NCI-H2107 treated with DMSO at 0.1 percent for 48 hours (cell line): ENCODE data around the gene NTRK3.

Experiments
- DNase-seq: peaks from one replicate; lab custom pipeline; 2025; ENCODE audit not compliant: unreplicated experiment; lab: John Stamatoyannopoulos, UW

The NTRK3 gene

GRCh38 chr15:88256279-88257230 lies at the start of gene NTRK3:
Gene NTRK3 (minus strand): TSS chr15:88256739. CDS start chr15:88256153, 586 bp downstream.
- peak; percentile 0 for DNase-seq

DNA sequence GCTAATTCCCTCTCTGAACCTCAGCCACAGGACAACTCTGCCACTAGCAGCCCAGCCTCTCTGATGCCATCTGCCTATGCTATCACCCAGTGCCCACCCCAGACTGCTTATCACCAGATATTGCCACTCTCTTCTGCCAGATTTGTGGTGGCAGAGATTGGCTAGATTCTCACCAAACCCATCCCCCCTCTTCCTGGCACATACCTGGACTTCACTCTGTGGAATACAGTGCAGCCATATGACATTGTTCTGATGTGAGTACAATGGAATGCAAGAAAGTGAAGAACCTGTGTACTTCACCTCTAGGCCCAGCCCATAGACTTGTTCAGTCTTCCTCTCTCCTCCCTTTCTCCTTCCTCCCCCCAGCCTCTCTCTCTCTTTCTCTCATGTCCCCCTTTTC lies 46.9 kb upstream of the NTRK3 start:
- no peak for DNase-seq

GRCh38 chr15:88302373-88302772 lies 45.8 kb upstream of the NTRK3 start:
- no peak for DNase-seq

GRCh38 chr15:88301311-88301710 lies 44.8 kb upstream of the NTRK3 start:
- no peak for DNase-seq

DNA sequence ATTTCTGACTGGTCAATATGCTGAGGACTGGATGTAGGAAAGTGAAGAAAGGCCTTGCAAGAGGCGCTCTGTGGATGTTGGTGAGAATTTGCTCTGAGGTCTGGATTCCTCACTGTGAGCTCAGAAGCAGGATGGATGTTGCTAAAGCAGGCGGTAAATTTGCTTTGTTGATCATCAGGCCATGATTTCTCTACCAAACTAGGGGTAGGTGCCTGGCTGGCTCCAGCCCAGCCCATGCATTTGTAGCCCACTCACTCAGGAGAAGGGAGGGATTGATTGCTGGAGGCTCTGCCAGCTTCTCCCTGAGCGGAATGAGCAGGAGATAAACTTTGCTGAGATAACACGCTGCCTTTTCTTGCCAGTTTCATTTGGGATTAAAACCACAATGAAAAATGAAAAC lies 44.3 kb upstream of the NTRK3 start:
- DNase-seq, result no peak

- no peak for DNase-seq
Observed at GRCh38 chr15:88300089-88300488, 43.5 kb upstream of the NTRK3 start.

GRCh38 chr15:88299497-88299896 lies 43.0 kb upstream of the NTRK3 start:
- no peak for DNase-seq

GRCh38 chr15:88288661-88289060 lies 32.1 kb upstream of the NTRK3 start:
- DNase-seq, result no peak

GRCh38 chr15:88288206-88288605 lies 31.7 kb upstream of the NTRK3 start:
- DNase-seq, result no peak

- DNase-seq, result no peak
Observed at GRCh38 chr15:88284318-88284998, 27.9 kb upstream of the NTRK3 start.

- DNase-seq, result no peak
Observed at GRCh38 chr15:88282614-88283013, 26.1 kb upstream of the NTRK3 start.

GRCh38 chr15:88276821-88277410 lies 20.4 kb upstream of the NTRK3 start:
- DNase-seq, result no peak

GRCh38 chr15:88275804-88276203 lies 19.3 kb upstream of the NTRK3 start:
- DNase-seq, result no peak

GRCh38 chr15:88274553-88275460 lies 18.3 kb upstream of the NTRK3 start:
- peak; percentile 2 for DNase-seq

GRCh38 chr15:88272421-88272820 lies 15.9 kb upstream of the NTRK3 start:
- no peak for DNase-seq

DNA sequence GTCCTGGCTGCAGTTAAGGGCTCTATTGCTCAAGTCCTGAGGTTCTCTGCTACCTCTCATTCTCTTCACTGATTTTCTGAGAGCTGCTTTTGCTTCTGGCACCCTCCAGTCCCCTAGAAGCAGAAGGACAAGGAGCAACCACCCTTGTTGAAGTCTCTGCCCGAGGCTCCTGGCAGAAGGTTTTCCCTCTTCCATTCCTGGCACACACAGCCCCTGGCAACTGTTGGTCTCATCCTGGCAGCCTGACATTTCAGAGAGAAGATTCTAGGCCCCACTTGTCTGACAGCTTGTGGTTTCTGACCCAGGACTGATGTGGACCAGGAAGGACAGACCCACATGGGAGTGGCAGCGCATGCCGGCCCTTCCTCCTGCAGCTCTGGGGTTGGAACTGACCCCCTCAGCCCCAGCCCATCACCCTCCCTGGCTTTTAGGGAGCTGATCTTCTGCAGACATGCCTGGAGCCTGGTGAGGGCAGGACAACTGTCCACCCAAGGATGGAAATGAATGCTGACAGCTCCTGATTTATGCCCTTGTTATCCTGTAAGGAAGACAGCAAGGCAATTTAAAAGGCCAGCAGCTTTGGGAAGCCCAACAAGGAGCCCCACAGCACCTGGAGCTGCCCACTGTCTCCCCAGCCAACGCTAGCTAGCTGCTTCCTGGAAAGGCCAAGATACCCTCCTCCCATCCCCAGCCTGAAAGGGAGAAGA lies 13.0 kb upstream of the NTRK3 start:
- DNase-seq, result no peak

DNA sequence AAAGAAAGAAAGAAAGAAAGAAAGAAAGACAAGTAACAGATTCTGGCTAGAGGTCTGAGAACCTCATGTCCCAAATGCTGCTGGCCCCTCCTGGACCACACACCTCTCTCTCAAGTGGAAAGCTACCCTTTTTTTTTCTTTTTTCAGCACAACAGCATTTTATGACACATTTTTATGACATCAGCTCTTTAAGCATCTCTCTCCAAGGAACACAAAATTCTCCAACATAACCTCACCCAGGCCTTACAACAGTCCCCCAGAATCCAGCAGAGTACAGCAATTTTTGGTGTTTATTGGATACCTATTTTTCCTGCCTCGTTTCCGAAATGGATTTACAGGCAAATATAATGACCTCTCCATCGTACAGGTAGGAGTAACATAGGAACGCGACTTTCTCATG lies 11.2 kb upstream of the NTRK3 start:
- DNase-seq, result no peak

- DNase-seq, result no peak
Observed at GRCh38 chr15:88266170-88266569, 9.6 kb upstream of the NTRK3 start.

DNA sequence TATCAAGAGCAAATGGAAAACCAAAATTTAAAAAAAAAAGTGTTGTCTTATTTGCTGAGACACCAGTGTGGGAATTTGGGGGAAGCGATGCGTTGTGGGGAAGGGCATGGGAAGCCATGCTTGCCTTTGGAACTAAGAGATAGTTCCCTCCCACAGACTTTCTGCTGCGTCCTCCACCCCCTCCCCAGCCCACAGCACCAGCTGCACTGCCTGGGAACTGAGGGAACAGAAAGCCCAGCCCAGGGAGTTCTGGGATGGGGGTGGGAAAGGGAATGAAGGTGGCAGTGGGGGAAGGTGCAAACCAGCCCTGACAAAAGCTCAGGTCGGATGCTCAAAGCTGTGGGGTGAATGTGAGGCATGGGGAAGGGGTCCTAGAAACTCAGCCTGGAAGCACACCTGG lies 8.1 kb upstream of the NTRK3 start:
- DNase-seq, result no peak

DNA sequence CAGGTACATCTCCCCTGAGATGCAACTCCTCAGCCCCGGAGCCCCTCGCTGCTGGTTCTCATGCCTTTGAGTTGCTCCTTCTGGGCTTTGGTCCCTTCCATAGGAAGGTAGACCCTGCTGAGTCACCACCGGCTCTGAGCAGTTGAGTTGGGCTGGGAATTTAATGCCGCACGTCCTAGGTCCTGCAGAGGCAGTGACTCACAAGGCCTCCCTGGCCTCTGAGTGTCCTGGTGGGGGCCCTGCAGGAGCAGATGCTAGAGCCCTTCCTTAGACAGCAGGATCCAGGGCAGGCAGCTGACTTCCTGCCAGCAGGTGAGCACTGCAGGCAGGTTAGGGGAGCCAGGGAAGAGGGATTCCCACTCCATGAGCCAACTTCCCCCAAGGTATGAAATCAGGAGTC lies 5.5 kb upstream of the NTRK3 start:
- DNase-seq, result no peak
